Fibroblast of lung (primary cell): Measurements from ENCODE around the gene SYT9. TPM values are rescaled to one million over a fixed set of nuclear protein-coding genes. Genes with fewer than 3 reads are reported as not detected.

ENCODE experiments used
- polyA plus RNA-seq, 2 donors: library from polyadenylated mRNA; depleted of rRNA in 1 of 2; stranded (reverse) in 1 of 2; unstranded in 1 of 2; fragments of >200 nt; gene quantifications; 2 replicates each; pipeline ENCODE4 v1.2.1, GENCODE V29; 2011 to 2012; ENCODE audit warnings: missing spikeins in 1 of 2
- total RNA-seq: library from RNA; depleted of rRNA; stranded (reverse); fragments of >200 nt; gene quantifications from 2 replicates; pipeline ENCODE4 v1.2.1, GENCODE V29; 2014

Gene SYT9
- total and polyA plus RNA-seq, 2 donors (not counting 1 experiment from before 2014, with no cell fraction given): not detected

Other genes with a start within 250 kb of the SYT9 start
- gene ZNF214, start 231.6 kb upstream of the SYT9 start, total RNA-seq: 8.7 and 9.9 TPM in 2 replicates
- 1.8 and 2.0 TPM in 2 replicates for gene ZNF214, start 231.6 kb upstream of the SYT9 start, polyA plus RNA-seq
- under 0.01 and 0.17 TPM in 2 replicates for gene NLRP14, start 231.4 kb upstream of the SYT9 start, total RNA-seq
- gene NLRP14, start 231.4 kb upstream of the SYT9 start, polyA plus RNA-seq: 0.05 and 0.07 TPM in 2 replicates
- under 0.01 TPM in 1 of 2 replicates, not detected in the other for gene RBMXL2, start 162.9 kb upstream of the SYT9 start, total RNA-seq
- not detected in 2 replicates for gene RBMXL2, start 162.9 kb upstream of the SYT9 start, polyA plus RNA-seq
- 20.0 and 22.8 TPM in 2 replicates for gene OLFML1, start 233.6 kb downstream of the SYT9 start, total RNA-seq
- gene OLFML1, start 233.6 kb downstream of the SYT9 start, polyA plus RNA-seq: 24.4 and 183 TPM in 2 replicates